WTC11 (cell line): Measurements from ENCODE around the gene ARHGEF10L. TPM values are rescaled to one million over a fixed set of nuclear protein-coding genes. Genes with fewer than 3 reads are reported as not detected.

Experiments used
- ATAC-seq: fragments of 200-7000 bp; cut with Tn5 transposase; 2 replicates; pipeline ENCODE4 v1.10.0; 2021; ENCODE audit warnings: mild to moderate bottlenecking, moderate library complexity
- CTCF ChIA-PET: fragments of 300-600 bp; sonication (Branson Sonifier 250); formaldehyde crosslinking; loops from one replicate; lab custom pipeline; 2021; ENCODE audit warnings: antibody characterized with exemption; lab: Charles Lee
- POLR2A ChIA-PET: fragments of 350-600 bp; sonication (Branson Sonifier 250); formaldehyde crosslinking; loops from one replicate; lab custom pipeline; 2021; ENCODE audit warnings: antibody characterized with exemption; lab: Charles Lee
- DNase-seq: peaks from one replicate; pipeline ENCODE4 v3.0.0; 2021; ENCODE audit warnings: low spot score
- H3K27ac Mint-ChIP-seq: 2 replicates; pipeline ENCODE4 v1.8.0; 2021; ENCODE audit warnings: mixed read lengths
- H3K27me3 Mint-ChIP-seq: 2 replicates; pipeline ENCODE4 v1.8.0; 2021; ENCODE audit warnings: low read depth, mild to moderate bottlenecking, moderate library complexity, mixed read lengths
- H3K36me3 Mint-ChIP-seq: 2 replicates; pipeline ENCODE4 v1.8.0; 2021; ENCODE audit warnings: mixed read lengths
- H3K4me1 Mint-ChIP-seq: 2 replicates; pipeline ENCODE4 v1.8.0; 2022; ENCODE audit warnings: mixed read lengths
- H3K4me3 Mint-ChIP-seq: 2 replicates; pipeline ENCODE4 v1.8.0; 2021; ENCODE audit warnings: mild to moderate bottlenecking, moderate library complexity, mixed read lengths
- H3K9me3 Mint-ChIP-seq: 2 replicates; pipeline ENCODE4 v1.8.0; 2021; ENCODE audit warnings: mixed read lengths
- ATF1 ChIP-seq: sonication (generic); formaldehyde crosslinking; IDR thresholded peaks from 2 replicates; pipeline ENCODE4 v1.8.1; 2023; ENCODE audit warnings: mild to moderate bottlenecking, moderate library complexity, missing genetic modification reagents
- CBFB ChIP-seq: sonication (generic); formaldehyde crosslinking; IDR thresholded peaks from 2 replicates; pipeline ENCODE4 v1.8.1; 2022; ENCODE audit warnings: mild to moderate bottlenecking, low read depth, missing genetic modification reagents
- E2F4 ChIP-seq: sonication (generic); formaldehyde crosslinking; IDR thresholded peaks from 2 replicates; pipeline ENCODE4 v1.8.1; 2022; ENCODE audit warnings: low read depth, mild to moderate bottlenecking, moderate library complexity, missing genetic modification reagents, borderline replicate concordance
- EMX1 ChIP-seq: fragments of 250-450 bp; sonication (Bioruptor Pico); IDR thresholded peaks from 2 replicates; pipeline ENCODE4 v1.8.0; 2021; ENCODE audit warnings: mild to moderate bottlenecking
- FOXK1 ChIP-seq: sonication (generic); formaldehyde crosslinking; IDR thresholded peaks from 2 replicates; pipeline ENCODE4 v1.8.0; 2022; ENCODE audit warnings: mild to moderate bottlenecking, moderate library complexity, missing genetic modification reagents
- GABPB1 ChIP-seq: sonication (generic); formaldehyde crosslinking; IDR thresholded peaks from 2 replicates; pipeline ENCODE4 v1.8.1; 2023; ENCODE audit warnings: mild to moderate bottlenecking, missing genetic modification reagents
- HMGA2 ChIP-seq: fragments of 250-450 bp; sonication (Bioruptor Pico); IDR thresholded peaks from 2 replicates; pipeline ENCODE4 v1.4.0; 2021; ENCODE audit warnings: mild to moderate bottlenecking, moderate library complexity
- IRF1 ChIP-seq: sonication (generic); formaldehyde crosslinking; IDR thresholded peaks from 2 replicates; pipeline ENCODE4 v1.8.0; 2023; ENCODE audit warnings: missing genetic modification reagents
- IRF2 ChIP-seq: sonication (generic); formaldehyde crosslinking; IDR thresholded peaks from 2 replicates; pipeline ENCODE4 v1.8.0; 2022; ENCODE audit warnings: low read depth, missing genetic modification reagents, borderline replicate concordance
- RORB ChIP-seq: fragments of 250-450 bp; sonication (Bioruptor Pico); IDR thresholded peaks from 2 replicates; pipeline ENCODE4 v1.9.0; 2021; ENCODE audit warnings: mild to moderate bottlenecking
- SMAD3 ChIP-seq: sonication (generic); formaldehyde crosslinking; IDR thresholded peaks from 2 replicates; pipeline ENCODE4 v1.8.0; 2022; ENCODE audit warnings: missing genetic modification reagents, mild to moderate bottlenecking, borderline replicate concordance
- TEAD1 ChIP-seq: sonication (generic); formaldehyde crosslinking; IDR thresholded peaks from 2 replicates; pipeline ENCODE4 v1.8.0; 2022; ENCODE audit warnings: mild to moderate bottlenecking, missing genetic modification reagents
- TEAD4 ChIP-seq: sonication (generic); formaldehyde crosslinking; IDR thresholded peaks from 2 replicates; pipeline ENCODE4 v1.8.0; 2022; ENCODE audit warnings: mild to moderate bottlenecking, missing genetic modification reagents
- ZNF263 ChIP-seq: sonication (generic); formaldehyde crosslinking; IDR thresholded peaks from 2 replicates; pipeline ENCODE4 v1.8.1; 2022; ENCODE audit warnings: low read depth, mild to moderate bottlenecking, moderate library complexity, missing genetic modification reagents
- ZNF512 ChIP-seq: sonication (generic); formaldehyde crosslinking; IDR thresholded peaks from 2 replicates; pipeline ENCODE4 v1.8.1; 2022; ENCODE audit warnings: missing genetic modification reagents, borderline replicate concordance
- total RNA-seq: library from RNA; stranded (reverse); gene quantifications from 3 replicates; pipeline ENCODE4 v1.2.3, GENCODE V29; 2021
- TF ChIP-seq, protein P1 (sequence below): sonication (generic); formaldehyde crosslinking; IDR thresholded peaks from 2 replicates; pipeline ENCODE4 v1.8.1; 2023; ENCODE audit warnings: mild to moderate bottlenecking, missing genetic modification reagents, moderate library complexity
- TF ChIP-seq, protein P2 (sequence below): sonication (generic); formaldehyde crosslinking; IDR thresholded peaks from 2 replicates; pipeline ENCODE4 v1.8.0; 2022; ENCODE audit warnings: mild to moderate bottlenecking, missing genetic modification reagents

The ARHGEF10L gene
- total RNA-seq, 1 experiment from 2014 or later = 34.4 TPM

DNA sequence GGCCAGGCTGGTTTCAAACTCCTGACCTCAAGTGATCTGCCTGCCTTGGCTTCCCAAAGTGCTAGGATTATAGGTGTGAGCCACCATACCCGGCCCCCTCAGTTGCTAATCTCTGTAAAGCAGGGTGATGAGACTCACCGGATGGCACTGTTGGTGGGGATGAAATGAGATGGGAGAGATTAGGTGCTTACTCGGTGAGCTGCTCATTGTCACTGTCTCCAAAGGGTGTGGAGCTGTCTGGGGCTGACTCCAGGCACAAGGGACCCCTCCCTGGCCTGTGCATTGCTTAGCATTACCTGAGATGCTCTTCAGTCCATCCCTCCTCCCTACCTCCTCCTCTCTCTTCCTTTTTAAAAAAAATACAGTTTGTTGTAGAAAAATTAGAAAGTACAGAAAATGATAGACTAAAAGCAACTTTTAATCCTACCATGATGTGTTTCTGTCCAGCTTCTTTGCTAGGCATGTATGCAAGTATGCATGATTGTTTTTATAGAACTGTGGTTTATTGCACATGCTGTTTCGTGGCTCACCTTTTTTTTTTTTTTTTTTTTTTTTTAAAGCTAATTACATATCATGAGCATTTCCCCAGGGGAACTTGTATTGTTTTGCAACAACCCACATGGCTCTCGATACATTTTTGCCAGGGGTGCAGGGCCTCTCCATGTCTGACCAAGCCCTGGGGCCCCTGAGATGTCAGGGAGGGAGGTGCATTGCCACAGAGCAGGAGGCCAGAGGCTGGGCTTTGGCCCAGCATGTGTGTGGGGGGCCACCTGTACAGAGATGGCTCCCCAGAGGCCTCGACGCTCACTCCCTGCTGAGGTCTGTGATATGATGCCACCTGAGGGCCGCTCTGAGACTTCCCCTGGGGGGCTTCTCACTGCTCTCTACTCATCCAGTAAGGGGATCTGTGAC is 55.4 kb downstream of the ARHGEF10L start:
- no peaks in the 10 kb centered on the region for H3K9me3 Mint-ChIP-seq
- H3K4me3 Mint-ChIP-seq = no peak overlapping the region
- H3K36me3 Mint-ChIP-seq = peaks cover 8% of the 10 kb centered on the region
- H3K4me1 Mint-ChIP-seq = peaks cover 13% of the 10 kb centered on the region
- TF ChIP-seq GABPB1 (CRISPR knock-in tag) = no peak
- TF ChIP-seq SMAD3 (CRISPR knock-in tag) = no peak
- no peak for TF ChIP-seq E2F4 (CRISPR knock-in tag)
- TF ChIP-seq FOXK1 = no peak
- TF ChIP-seq ATF1 (CRISPR knock-in tag) = no peak
- TF ChIP-seq, protein P1, sequence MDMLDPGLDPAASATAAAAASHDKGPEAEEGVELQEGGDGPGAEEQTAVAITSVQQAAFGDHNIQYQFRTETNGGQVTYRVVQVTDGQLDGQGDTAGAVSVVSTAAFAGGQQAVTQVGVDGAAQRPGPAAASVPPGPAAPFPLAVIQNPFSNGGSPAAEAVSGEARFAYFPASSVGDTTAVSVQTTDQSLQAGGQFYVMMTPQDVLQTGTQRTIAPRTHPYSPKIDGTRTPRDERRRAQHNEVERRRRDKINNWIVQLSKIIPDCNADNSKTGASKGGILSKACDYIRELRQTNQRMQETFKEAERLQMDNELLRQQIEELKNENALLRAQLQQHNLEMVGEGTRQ (CRISPR knock-in tag) = no peak
- no peak for TF ChIP-seq IRF2 (CRISPR knock-in tag)
- no peak for TF ChIP-seq EMX1
- TF ChIP-seq IRF1 (CRISPR knock-in tag) = no peak
- TF ChIP-seq ZNF512 (CRISPR knock-in tag) = no peak
- ATAC-seq (no peak), DNase-seq (no peak)
- no peaks in the 10 kb centered on the region for H3K27me3 Mint-ChIP-seq
- POLR2A ChIA-PET = no interaction called here
- CTCF ChIA-PET = interaction anchor here (0.6 to 18.6 kb wide), 5 partner anchors 10 to 104 kb away, joined by 3 to 253 read pairs (median 5); no protein-coding TSS in a partner anchor
- no peak overlapping the region for H3K27ac Mint-ChIP-seq

DNA sequence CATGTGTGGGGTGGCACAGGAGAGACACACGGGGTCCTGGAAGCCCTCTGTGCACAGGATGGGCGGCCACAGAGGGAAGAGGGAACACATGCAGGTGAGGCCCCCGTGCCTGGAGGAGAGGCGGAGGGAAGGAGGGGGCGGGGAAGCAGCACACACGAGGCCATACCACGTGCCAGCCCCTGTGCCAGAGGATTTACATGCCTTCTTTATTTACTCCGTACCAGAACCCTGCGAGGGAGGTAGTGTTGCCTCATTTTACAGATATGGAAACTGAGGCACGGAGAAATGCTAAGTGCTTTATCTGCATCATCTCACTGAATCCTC is 56.1 kb downstream of the ARHGEF10L start:
- no peak for ATAC-seq
- H3K27ac Mint-ChIP-seq = no peak overlapping the region
- no peak overlapping the region for H3K4me3 Mint-ChIP-seq

More for the DNA sequence above, 56.1 kb downstream of the ARHGEF10L start:
- ChIA-PET CTCF (interaction anchor here (0.6 to 18.6 kb wide), 5 partner anchors 9 to 104 kb away, joined by 3 to 253 read pairs (median 3); no protein-coding TSS in a partner anchor), POLR2A (no interaction called here)
- peaks cover 3% of the 10 kb centered on the region for H3K36me3 Mint-ChIP-seq
- no peak for DNase-seq
- H3K9me3 Mint-ChIP-seq = no peaks in the 10 kb centered on the region
- no peaks in the 10 kb centered on the region for H3K27me3 Mint-ChIP-seq
- H3K4me1 Mint-ChIP-seq = peaks cover 13% of the 10 kb centered on the region
- TF ChIP-seq ZNF263 (no peak), HMGA2 (CRISPR knock-in tag) (no peak), RORB (no peak), TEAD1 (CRISPR knock-in tag) (no peak), SMAD3 (CRISPR knock-in tag) (no peak), TEAD4 (CRISPR knock-in tag) (no peak), CBFB (CRISPR knock-in tag) (no peak), ZNF512 (CRISPR knock-in tag) (no peak)
- TF ChIP-seq, protein P2, sequence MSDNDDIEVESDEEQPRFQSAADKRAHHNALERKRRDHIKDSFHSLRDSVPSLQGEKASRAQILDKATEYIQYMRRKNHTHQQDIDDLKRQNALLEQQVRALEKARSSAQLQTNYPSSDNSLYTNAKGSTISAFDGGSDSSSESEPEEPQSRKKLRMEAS (CRISPR knock-in tag) = no peak
